Activated naive CD8-positive, alpha-beta T cell (primary cell): ENCODE measurements around the gene FKBP2.

Experiments
- H3K27ac Mint-ChIP-seq: one replicate; pipeline ENCODE4 v1.8.0; 2021; ENCODE audit warnings: mixed read lengths
- H3K27me3 Mint-ChIP-seq: one replicate; pipeline ENCODE4 v1.8.0; 2021; ENCODE audit warnings: mixed read lengths
- H3K36me3 Mint-ChIP-seq: one replicate; pipeline ENCODE4 v1.8.0; 2021; ENCODE audit warnings: mixed read lengths
- H3K4me1 Mint-ChIP-seq: one replicate; pipeline ENCODE4 v1.8.0; 2021; ENCODE audit warnings: low read depth, mixed read lengths
- H3K4me3 Mint-ChIP-seq: one replicate; pipeline ENCODE4 v1.8.0; 2021; ENCODE audit warnings: mild to moderate bottlenecking, mixed read lengths
- H3K9me3 Mint-ChIP-seq: one replicate; pipeline ENCODE4 v1.8.0; 2021; ENCODE audit warnings: low read depth, mixed read lengths

Gene FKBP2

GRCh38 chr11:64267207-64267945, 26.5 kb downstream of the FKBP2 start:
- Mint-ChIP-seq H3K36me3 (peaks cover 2% of the 10 kb centered on the region), H3K27ac (no peak overlapping the region), H3K9me3 (no peaks in the 10 kb centered on the region), H3K4me1 (peaks cover 17% of the 10 kb centered on the region), H3K27me3 (no peaks in the 10 kb centered on the region), H3K4me3 (no peak overlapping the region)

- no peaks in the 10 kb centered on the region for H3K27me3 Mint-ChIP-seq
- H3K9me3 Mint-ChIP-seq, result no peaks in the 10 kb centered on the region
- H3K4me1 Mint-ChIP-seq, result peaks cover 17% of the 10 kb centered on the region
- peak overlapping the region; percentile 98 for H3K4me3 Mint-ChIP-seq
- peak overlapping the region; percentile 96 for H3K27ac Mint-ChIP-seq
- H3K36me3 Mint-ChIP-seq, result peaks cover 2% of the 10 kb centered on the region
Observed at GRCh38 chr11:64268025-64268892, 27.4 kb downstream of the FKBP2 start.

GRCh38 chr11:64268893-64269539, 28.1 kb downstream of the FKBP2 start:
- Mint-ChIP-seq H3K4me1 (peaks cover 17% of the 10 kb centered on the region), H3K9me3 (no peaks in the 10 kb centered on the region), H3K36me3 (peaks cover 2% of the 10 kb centered on the region), H3K27ac (peak overlapping the region; percentile 96), H3K27me3 (no peaks in the 10 kb centered on the region), H3K4me3 (peak overlapping the region; percentile 98)

GRCh38 chr11:64269540-64270220, 28.8 kb downstream of the FKBP2 start:
- H3K4me1 Mint-ChIP-seq, result peaks cover 17% of the 10 kb centered on the region
- peak overlapping the region; percentile 96 for H3K27ac Mint-ChIP-seq
- H3K36me3 Mint-ChIP-seq, result peaks cover 2% of the 10 kb centered on the region
- H3K4me3 Mint-ChIP-seq, result peak overlapping the region; percentile 98
- no peaks in the 10 kb centered on the region for H3K9me3 Mint-ChIP-seq
- H3K27me3 Mint-ChIP-seq, result no peaks in the 10 kb centered on the region

- Mint-ChIP-seq H3K27me3 (no peaks in the 10 kb centered on the region), H3K4me3 (no peak overlapping the region), H3K4me1 (peaks cover 3% of the 10 kb centered on the region), H3K27ac (no peak overlapping the region), H3K9me3 (no peaks in the 10 kb centered on the region), H3K36me3 (peaks cover 3% of the 10 kb centered on the region)
Observed at GRCh38 chr11:64275031-64275800, 34.3 kb downstream of the FKBP2 start.

GRCh38 chr11:64275841-64276240, 34.9 kb downstream of the FKBP2 start:
- H3K9me3 Mint-ChIP-seq, result no peaks in the 10 kb centered on the region
- peaks cover 3% of the 10 kb centered on the region for H3K4me1 Mint-ChIP-seq
- peaks cover 3% of the 10 kb centered on the region for H3K36me3 Mint-ChIP-seq
- H3K27ac Mint-ChIP-seq, result no peak overlapping the region
- H3K27me3 Mint-ChIP-seq, result no peaks in the 10 kb centered on the region
- H3K4me3 Mint-ChIP-seq, result no peak overlapping the region

GRCh38 chr11:64276653-64277431, 35.9 kb downstream of the FKBP2 start:
- H3K27ac Mint-ChIP-seq, result no peak overlapping the region
- H3K4me3 Mint-ChIP-seq, result no peak overlapping the region
- peaks cover 3% of the 10 kb centered on the region for H3K36me3 Mint-ChIP-seq
- no peaks in the 10 kb centered on the region for H3K9me3 Mint-ChIP-seq
- peaks cover 3% of the 10 kb centered on the region for H3K4me1 Mint-ChIP-seq
- no peaks in the 10 kb centered on the region for H3K27me3 Mint-ChIP-seq

- peaks cover 3% of the 10 kb centered on the region for H3K36me3 Mint-ChIP-seq
- H3K4me1 Mint-ChIP-seq, result peaks cover 4% of the 10 kb centered on the region
- no peak overlapping the region for H3K27ac Mint-ChIP-seq
- H3K4me3 Mint-ChIP-seq, result no peak overlapping the region
- H3K27me3 Mint-ChIP-seq, result no peaks in the 10 kb centered on the region
- no peaks in the 10 kb centered on the region for H3K9me3 Mint-ChIP-seq
Observed at GRCh38 chr11:64278576-64279190, 37.8 kb downstream of the FKBP2 start.

- no peak overlapping the region for H3K27ac Mint-ChIP-seq
- no peaks in the 10 kb centered on the region for H3K9me3 Mint-ChIP-seq
- H3K4me3 Mint-ChIP-seq, result no peak overlapping the region
- peaks cover 3% of the 10 kb centered on the region for H3K36me3 Mint-ChIP-seq
- peaks cover 15% of the 10 kb centered on the region for H3K4me1 Mint-ChIP-seq
- no peaks in the 10 kb centered on the region for H3K27me3 Mint-ChIP-seq
Observed at GRCh38 chr11:64281957-64282770, 41.3 kb downstream of the FKBP2 start.

GRCh38 chr11:64283092-64283491, 42.2 kb downstream of the FKBP2 start:
- Mint-ChIP-seq H3K27ac (no peak overlapping the region), H3K36me3 (peaks cover 3% of the 10 kb centered on the region), H3K9me3 (no peaks in the 10 kb centered on the region), H3K4me3 (peak overlapping the region; percentile 30), H3K27me3 (no peaks in the 10 kb centered on the region), H3K4me1 (peaks cover 15% of the 10 kb centered on the region)

GRCh38 chr11:64284048-64284961, 43.4 kb downstream of the FKBP2 start, which contains the start of gene BAD:
TSS of gene BAD (minus strand) at chr11:64284665. CDS start at chr11:64284368, 297 bp downstream.
- no peaks in the 10 kb centered on the region for H3K9me3 Mint-ChIP-seq
- H3K4me3 Mint-ChIP-seq, result peak within 1 kb of the TSS; percentile 86
- H3K27me3 Mint-ChIP-seq, result no peaks in the 10 kb centered on the region
- H3K4me1 Mint-ChIP-seq, result peaks cover 15% of the 10 kb centered on the region
- H3K36me3 Mint-ChIP-seq, result no peaks in the 10 kb centered on the region
- H3K27ac Mint-ChIP-seq, result peak within 1 kb of the TSS; percentile 87
